K562 (cell line): ENCODE data around the gene ACTC1. TPM values are rescaled to one million over a fixed set of nuclear protein-coding genes. Genes with fewer than 3 reads are reported as not detected.

Source experiments
- ATAC-seq: fragments of 200-7000 bp; cut with Tn5 transposase; 3 replicates; pipeline ENCODE4 v1.9.1; 2020; ENCODE audit warnings: moderate library complexity
- BruUV-seq: library from RNA; stranded (reverse); fragments of 400-500 nt; replicated peaks from 2 replicates; lab custom pipeline; 2021; lab: Mats Ljungman, UMichigan
- CTCF ChIA-PET: fragments of 300-600 bp; formaldehyde crosslinking; extraction: SDS; loops from one replicate; lab custom pipeline; 2021; ENCODE audit warnings: low intra/inter-chr PET ratio; lab: Yijun Ruan, JAX
- POLR2A ChIA-PET: fragments of 300-600, 350-650 bp; sonication (Branson Sonifier 250); formaldehyde crosslinking; extraction: SDS; loops from one replicate; lab custom pipeline; 2021; ENCODE audit warnings: antibody characterized with exemption, inconsistent platforms; lab: Yijun Ruan, JAX
- DNase-seq, 4 experiments: peaks; one replicate each; pipeline versions ENCODE4 v3.0.0 to v3.0.0-alpha.2; 2011 to 2018; ENCODE audit warnings: low spot score in 3 of 4, mixed read lengths in 3 of 4; ENCODE audit errors: extremely low read depth in 1 of 4
- FAIRE-seq: peaks from 2 replicates; lab custom pipeline; 2011; peaks lifted over from hg19 to GRCh38; lab: Jason Lieb, UNC
- H2AFZ ChIP-seq: 2 replicates; pipeline ENCODE4 v1.6.0; 2011; ENCODE audit warnings: low read depth, low read length, control low read depth, inconsistent platforms
- H3K27ac ChIP-seq: fragments of 200-600 bp; 3 replicates; pipeline ENCODE4 v1.8.0; 2011; ENCODE audit warnings: low read depth, mild to moderate bottlenecking, control low read depth, inconsistent platforms, low read length, moderate library complexity, mixed read lengths; ENCODE audit errors: extremely low read depth
- H3K27me3 ChIP-seq, 2 experiments: fragments of 300-600 bp in 1 of 2; 2 replicates in 1 of 2; 3 replicates in 1 of 2; pipeline versions ENCODE4 v1.6.0 to v1.8.0; 2011; ENCODE audit warnings: inconsistent platforms in 2 of 2, low read length in 2 of 2, mild to moderate bottlenecking in 1 of 2, mixed read lengths in 1 of 2, moderate library complexity in 1 of 2; ENCODE audit not compliant: control insufficient read depth in 2 of 2, insufficient read depth in 2 of 2
- H3K36me3 ChIP-seq: fragments of 300-600 bp; 3 replicates; pipeline ENCODE4 v1.8.0; 2011; ENCODE audit warnings: mild to moderate bottlenecking, low read length, inconsistent platforms; ENCODE audit not compliant: control insufficient read depth, insufficient read depth
- H3K4me1 ChIP-seq, 2 experiments: fragments of 200-600 bp in 1 of 2; replicated peaks in 1 of 2; 2 replicates in 1 of 2; 3 replicates in 1 of 2; pipeline versions ENCODE4 v1.5.1 to v1.8.0; 2011; ENCODE audit warnings: inconsistent platforms in 2 of 2, low read length in 2 of 2, mild to moderate bottlenecking in 1 of 2, mixed read lengths in 1 of 2, moderate library complexity in 1 of 2; ENCODE audit not compliant: control insufficient read depth in 2 of 2, insufficient read depth in 2 of 2
- H3K4me2 ChIP-seq: 2 replicates; pipeline ENCODE4 v1.6.1; 2011; ENCODE audit warnings: low read length, control low read depth, inconsistent platforms, mixed read lengths; ENCODE audit not compliant: insufficient read depth
- H3K4me3 ChIP-seq: fragments of 200-600 bp; sonication (generic), shearing (Covaris generic); 2 replicates; pipeline ENCODE4 v1.5.1; 2016; ENCODE audit warnings: control low read depth, inconsistent platforms
- H3K79me2 ChIP-seq: fragments of 200-600 bp; 3 replicates; pipeline ENCODE4 v1.8.0; 2011; ENCODE audit warnings: low read length, inconsistent platforms; ENCODE audit not compliant: control insufficient read depth, insufficient read depth
- H3K9ac ChIP-seq, 2 experiments: 2 replicates each; pipeline versions ENCODE4 v1.6.0 to v1.6.1; 2011; ENCODE audit warnings: low read depth in 2 of 2, low read length in 2 of 2, control low read depth in 1 of 2, inconsistent platforms in 1 of 2, mild to moderate bottlenecking in 1 of 2, mixed read lengths in 1 of 2; ENCODE audit not compliant: insufficient read depth in 1 of 2
- H3K9me1 ChIP-seq: one replicate; pipeline ENCODE4 v1.6.0; 2011; ENCODE audit warnings: inconsistent platforms, mild to moderate bottlenecking, low read length, moderate library complexity; ENCODE audit not compliant: control insufficient read depth, insufficient read depth
- H3K9me3 ChIP-seq: replicated peaks from 2 replicates; pipeline ENCODE4 v1.5.1; 2011; ENCODE audit warnings: low read depth, low read length, inconsistent platforms; ENCODE audit not compliant: control insufficient read depth, insufficient read depth
- H4K20me1 ChIP-seq: replicated peaks from 2 replicates; pipeline ENCODE4 v1.6.1; 2011; ENCODE audit warnings: low read length, inconsistent platforms, mixed read lengths; ENCODE audit not compliant: control insufficient read depth, insufficient read depth
- BACH1 ChIP-seq: fragments of 200-800 bp; sonication (Bioruptor generic); IDR thresholded peaks from 2 replicates; pipeline ENCODE4 v1.6.1; 2016; ENCODE audit warnings: missing genetic modification characterization, missing compliant biosample characterization
- HEY1 ChIP-seq: fragments of 250-450 bp; sonication (Bioruptor Pico); IDR thresholded peaks from 2 replicates; pipeline ENCODE4 v1.5.0; 2020; ENCODE audit warnings: mild to moderate bottlenecking, moderate library complexity, borderline replicate concordance
- HMGXB4 ChIP-seq: sonication (generic); formaldehyde crosslinking; IDR thresholded peaks from 2 replicates; pipeline ENCODE4 v1.8.1; 2023; ENCODE audit warnings: mild to moderate bottlenecking, missing genetic modification reagents
- KAT8 ChIP-seq: fragments of 450-650 bp; IDR thresholded peaks from 2 replicates; pipeline ENCODE4 v1.6.1; 2016; ENCODE audit warnings: low read depth, mild to moderate bottlenecking
- MYNN ChIP-seq, 2 experiments: sonication (generic); formaldehyde crosslinking in 1 of 2; IDR thresholded peaks; 2 replicates each; pipeline versions ENCODE4 v1.5.0 to v1.6.1; 2016 to 2020; ENCODE audit warnings: antibody characterized with exemption in 1 of 2, missing genetic modification reagents in 1 of 2
- RFX7 ChIP-seq: fragments of 250-450 bp; sonication (Bioruptor Pico); IDR thresholded peaks from 2 replicates; pipeline ENCODE4 v1.5.1; 2021; ENCODE audit warnings: mild to moderate bottlenecking
- SP1 ChIP-seq: sonication (generic); formaldehyde crosslinking; IDR thresholded peaks from 2 replicates; pipeline ENCODE4 v1.8.1; 2022; ENCODE audit warnings: mild to moderate bottlenecking, missing genetic modification reagents
- STAG1 ChIP-seq: sonication (generic); formaldehyde crosslinking; IDR thresholded peaks from 2 replicates; pipeline ENCODE4 v1.5.0; 2020; ENCODE audit warnings: missing genetic modification reagents, borderline replicate concordance
- USF2 ChIP-seq: sonication (generic); formaldehyde crosslinking; IDR thresholded peaks from 2 replicates; pipeline ENCODE4 v1.5.0; 2020; ENCODE audit warnings: missing genetic modification reagents
- ZBTB17 ChIP-seq: fragments of 450-650 bp; formaldehyde crosslinking; IDR thresholded peaks from 2 replicates; pipeline ENCODE4 v1.4.0; 2020; ENCODE audit warnings: mild to moderate bottlenecking
- ZBTB5 ChIP-seq: fragments of 450-650 bp; IDR thresholded peaks from 2 replicates; pipeline ENCODE4 v1.6.1; 2017; ENCODE audit warnings: antibody characterized with exemption
- ZHX1 ChIP-seq: fragments of 150-350 bp; conservative IDR thresholded peaks from 2 replicates; pipeline ENCODE4 v1.6.1; 2014; ENCODE audit warnings: low read length
- WGBS: fragments of 100-300 bp; shearing (Covaris generic); methylation state at CpG from one replicate; pipeline ENCODE4 v1.1.6; 2016; ENCODE audit warnings: low coverage, mixed read lengths; ENCODE audit not compliant: insufficient coverage; ENCODE audit errors: missing lambda C conversion rate; 5-methylcytosine and 5-hydroxymethylcytosine counted together
- in situ Hi-C: fragments of 300-500 bp; cut with MboI; formaldehyde crosslinking; loops from 4 replicates; pipeline ENCODE4 v1.15.0; 2018; ENCODE audit warnings: inconsistent platforms, mixed read lengths
- intact Hi-C: fragments of 100-400 bp; cut with micrococcal nuclease; formaldehyde crosslinking; loops from 2 replicates; pipeline ENCODE4 v1.14.2; 2022
- polyA plus RNA-seq, 8 experiments: library from polyadenylated mRNA; depleted of rRNA in 4 of 8; stranded (reverse) in 5 of 8; unstranded in 3 of 8; fragments of >200 nt; fragmentation: Nextera tagmentation in 2 of 8; fragmentation: Illumina TruSeq in 1 of 8; extraction: Ambion mirVana in 2 of 8; extraction: Trizol in 1 of 8; gene quantifications; 2 replicates each; pipeline versions ENCODE4 v1.2.1 to v1.2.3, GENCODE V29; 2011 to 2014; ENCODE audit warnings: inconsistent platforms in 1 of 8, missing spikeins in 1 of 8
- total RNA-seq, 7 experiments: library from RNA; depleted of rRNA in 6 of 7; stranded (reverse); fragments of >200 nt in 6 of 7; fragmentation: Illumina TruSeq in 2 of 7; extraction: Trizol in 2 of 7; gene quantifications; 2 replicates each; pipeline versions ENCODE4 v1.2.1 to v1.2.3, GENCODE V29; 2011 to 2021; ENCODE audit warnings: low replicate concordance in 1 of 7

ACTC1 gene
- total and polyA plus RNA-seq, 9 of the 15 experiments (the other 6 are each of a cell fraction or from before 2014, with no cell fraction given), result 0.08 to 0.84 (median 0.17) TPM; not detected in 3

GRCh38 chr15:34789326-34789725, 6.0 kb downstream of the ACTC1 start:
- no TSS peak for BruUV-seq
- Histone ChIP-seq H4K20me1 (no peaks in the 10 kb centered on the region), H3K4me1 (no peaks in the 10 kb centered on the region; a peak in 2 of 5 replicates), H3K79me2 (no peaks in the 10 kb centered on the region), H2AFZ (no peak overlapping the region), H3K9me1 (no peaks in the 10 kb centered on the region)
- intact Hi-C loops, result no loop called here
- ATAC-seq, result peak; percentile 32; the same call in 2 of the 3 replicates
- CTCF ChIA-PET, result no interaction called here
- FAIRE-seq, result no peak
- DNase-seq, result no peak
- WGBS, result under 1% methylated on average over 7 of the region's 7 CpGs
- no peak for TF ChIP-seq ZBTB5
- no peak for TF ChIP-seq KAT8
- TF ChIP-seq HMGXB4 (CRISPR knock-in tag), result no peak
- no peak for TF ChIP-seq USF2 (CRISPR knock-in tag)
- no peak for TF ChIP-seq MYNN (IDR thresholded peaks at IDR 0.05)
- TF ChIP-seq MYNN (CRISPR knock-in tag; IDR thresholded peaks at IDR 0.05), result no peak
- no peak for TF ChIP-seq ZBTB17 (CRISPR knock-in tag)
- TF ChIP-seq RFX7, result no peak
- TF ChIP-seq BACH1 (tag), result no peak
- TF ChIP-seq ZHX1, result no peak
- TF ChIP-seq STAG1 (CRISPR knock-in tag), result no peak
- no peak for TF ChIP-seq HEY1
- no peak for TF ChIP-seq SP1 (CRISPR knock-in tag)
- TF ChIP-seq, all 486 proteins: peak for 0
- Histone ChIP-seq H3K4me2 (no peak overlapping the region), H3K9ac (no peak overlapping the region), H3K9me3 (no peaks in the 10 kb centered on the region), H3K27me3 (peaks cover 14 to 23% of the 10 kb centered on the region in 2 experiments; a peak in 4 of 5 replicates), H3K4me3 (no peak overlapping the region), H3K36me3 (no peaks in the 10 kb centered on the region), H3K27ac (no peak overlapping the region)
- in situ Hi-C loops, result no loop called here
- POLR2A ChIA-PET, result no interaction called here
